Measurements from ENCODE around the gene FAM174B. TPM values are rescaled to one million over a fixed set of nuclear protein-coding genes. Genes with fewer than 3 reads are reported as not detected.
A peak's percentile ranks its signal among the peaks of the same experiment; 100 is the strongest.

Gene FAM174B
- total RNA-seq, 1 donor from 2014 or later = 0.53 TPM

- no peak for DNase-seq (ENCODE audit: low read depth)
- TF ChIP-seq CTCF (IDR thresholded peaks at IDR 0.05; ENCODE audit: insufficient read depth, low read length, severe bottlenecking) = no peak
- Histone ChIP-seq H3K27me3 (ENCODE audit: control insufficient read depth, insufficient read depth, low read length) (no peaks in the 10 kb centered on the region), H3K4me3 (ENCODE audit: low read depth, low read length) (no peak overlapping the region), H3K36me3 (ENCODE audit: control insufficient read depth, insufficient read depth, low read length) (no peaks in the 10 kb centered on the region)
- FAIRE-seq = peak; percentile 62
These were observed 56.1 kb downstream of the FAM174B start for GRCh38 chr15:92599394-92599970.

GRCh38 chr15:92597548-92597947 lies 58.0 kb downstream of the FAM174B start:
- no peak for FAIRE-seq
- H3K27me3 ChIP-seq (ENCODE audit: control insufficient read depth, insufficient read depth, low read length) = no peaks in the 10 kb centered on the region
- no peak for TF ChIP-seq CTCF (IDR thresholded peaks at IDR 0.05; ENCODE audit: insufficient read depth, low read length, severe bottlenecking)
- H3K36me3 ChIP-seq (ENCODE audit: control insufficient read depth, insufficient read depth, low read length) = no peaks in the 10 kb centered on the region
- DNase-seq (ENCODE audit: low read depth) = no peak
- no peak overlapping the region for H3K4me3 ChIP-seq (ENCODE audit: low read depth, low read length)

GRCh38 chr15:92596623-92597022 lies 59.0 kb downstream of the FAM174B start:
- no peak for DNase-seq (ENCODE audit: low read depth)
- no peak for TF ChIP-seq CTCF (IDR thresholded peaks at IDR 0.05; ENCODE audit: insufficient read depth, low read length, severe bottlenecking)
- Histone ChIP-seq H3K4me3 (ENCODE audit: low read depth, low read length) (no peak overlapping the region), H3K36me3 (ENCODE audit: control insufficient read depth, insufficient read depth, low read length) (no peaks in the 10 kb centered on the region), H3K27me3 (ENCODE audit: control insufficient read depth, insufficient read depth, low read length) (no peaks in the 10 kb centered on the region)
- no peak for FAIRE-seq

- no peak overlapping the region for H3K4me3 ChIP-seq (ENCODE audit: low read depth, low read length)
- no peaks in the 10 kb centered on the region for H3K27me3 ChIP-seq (ENCODE audit: control insufficient read depth, insufficient read depth, low read length)
- FAIRE-seq (no peak), DNase-seq (ENCODE audit: low read depth) (no peak)
- no peaks in the 10 kb centered on the region for H3K36me3 ChIP-seq (ENCODE audit: control insufficient read depth, insufficient read depth, low read length)
- no peak for TF ChIP-seq CTCF (IDR thresholded peaks at IDR 0.05; ENCODE audit: insufficient read depth, low read length, severe bottlenecking)
These were observed 59.8 kb downstream of the FAM174B start for GRCh38 chr15:92595506-92596381.

- Histone ChIP-seq H3K36me3 (ENCODE audit: control insufficient read depth, insufficient read depth, low read length) (no peaks in the 10 kb centered on the region), H3K4me3 (ENCODE audit: low read depth, low read length) (no peak overlapping the region), H3K27me3 (ENCODE audit: control insufficient read depth, insufficient read depth, low read length) (no peaks in the 10 kb centered on the region)
- DNase-seq (ENCODE audit: low read depth) (no peak), FAIRE-seq (no peak)
- TF ChIP-seq CTCF (IDR thresholded peaks at IDR 0.05; ENCODE audit: insufficient read depth, low read length, severe bottlenecking) = no peak
These were observed 64.3 kb downstream of the FAM174B start for GRCh38 chr15:92591275-92591674.

Measured in bronchial epithelial cell (primary cell).